Loucy (cell line): ENCODE measurements around the gene GFI1.
"Not testable (repeated sequence)": the region's sequence is repeated elsewhere in the genome, so short reads cannot be mapped to it uniquely, and the experiment has no call there.

ENCODE experiments used
- CTCF ChIP-seq: fragments of 200-600 bp; sonication (generic); conservative IDR thresholded peaks from 2 replicates; pipeline ENCODE4 v1.5.1; 2014; ENCODE audit warnings: mild to moderate bottlenecking, antibody characterized with exemption, low read length
- EZH2phosphoT487 ChIP-seq: fragments of 200-600 bp; IDR thresholded peaks from 2 replicates; pipeline ENCODE4 v1.6.1; 2018; ENCODE audit warnings: antibody characterized with exemption, mild to moderate bottlenecking, moderate library complexity, borderline replicate concordance

- not testable (repeated sequence) for TF ChIP-seq CTCF, EZH2phosphoT487
These were observed 45.2 kb upstream of the GFI1 start for GRCh38 chr1:92531939-92532338.
